Sigmoid colon (tissue), 7 donors: ENCODE results near the gene CCL28. TPM values are rescaled to one million over a fixed set of nuclear protein-coding genes. Genes with fewer than 3 reads are reported as not detected.

Experiments
- DNase-seq: peaks from one replicate; pipeline ENCODE4 v3.0.0-alpha.2; 2019
- H3K27ac ChIP-seq, 4 donors: fragments of 200-600 bp; sonication (generic); one replicate each; pipeline ENCODE4 v1.5.1; 2016 to 2019; ENCODE audit warnings: mild to moderate bottlenecking in 1 of 4
- H3K27me3 ChIP-seq, 3 donors: fragments of 200-600 bp; sonication (generic); one replicate each; pipeline ENCODE4 v1.5.1; 2019; ENCODE audit warnings: mild to moderate bottlenecking in 1 of 3
- H3K36me3 ChIP-seq, 4 donors: fragments of 200-600 bp; sonication (generic); one replicate each; pipeline ENCODE4 v1.5.1; 2016 to 2019
- H3K4me1 ChIP-seq, 4 donors: fragments of 200-600 bp; sonication (generic); one replicate each; pipeline ENCODE4 v1.5.1; 2017 to 2019
- H3K4me3 ChIP-seq, 4 donors: fragments of 200-600 bp; sonication (generic); one replicate each; pipeline ENCODE4 v1.5.1; 2017 to 2019; ENCODE audit warnings: mild to moderate bottlenecking in 2 of 4, moderate library complexity in 1 of 4
- H3K9me3 ChIP-seq, 4 donors: fragments of 200-600 bp in 3 of 4; sonication (generic) in 3 of 4; one replicate each; pipeline versions ENCODE4 v1.5.1 to v1.6.1; 2013 to 2019
- EP300 ChIP-seq, 4 donors: sonication (generic); formaldehyde crosslinking; IDR thresholded peaks; one replicate each; pipeline ENCODE4 v1.6.1; 2017; ENCODE audit warnings: antibody characterized with exemption in 4 of 4
- POLR2A ChIP-seq, 2 donors: fragments of 450-650 bp; IDR thresholded peaks; one replicate each; pipeline ENCODE4 v1.6.1; 2016; ENCODE audit warnings: antibody characterized with exemption in 2 of 2, mild to moderate bottlenecking in 2 of 2, moderate library complexity in 2 of 2
- POLR2AphosphoS5 ChIP-seq, 4 donors: sonication (generic); formaldehyde crosslinking; IDR thresholded peaks; one replicate each; pipeline ENCODE4 v1.6.1; 2017; ENCODE audit warnings: antibody characterized with exemption in 4 of 4
- WGBS, 2 donors: extraction: QIAGEN DNeasy Blood & Tissue Kit; methylation state at CpG; one replicate each; pipeline ENCODE4 v1.1.7; 2013; 5-methylcytosine and 5-hydroxymethylcytosine counted together
- intact Hi-C: fragments of 100-400 bp; cut with DNase I; formaldehyde crosslinking; loops from one replicate; pipeline ENCODE4 v1.15.1; 2023
- polyA plus RNA-seq, 3 donors: library from polyadenylated mRNA; stranded (reverse); fragments of 200-250 nt; gene quantifications; one replicate each; pipeline ENCODE4 v1.2.3, GENCODE V29; 2013
- total RNA-seq, 4 donors: library from RNA; depleted of rRNA; stranded (reverse); fragments of >200 nt; gene quantifications; one replicate each; pipeline ENCODE4 v1.1.0, GENCODE V29; 2016
- TF ChIP-seq, protein P1 (sequence below), 4 experiments: fragments of 450-650 bp in 3 of 4; fragments of 200-600 bp in 1 of 4; IDR thresholded peaks; one replicate each; pipeline ENCODE4 v1.5.1; 2016 to 2019; ENCODE audit warnings: antibody characterized with exemption in 4 of 4, mild to moderate bottlenecking in 3 of 4, moderate library complexity in 2 of 4
- donor health status: healthy with polysubstance abuse.
- donor health status: Bipolar disorder and iron deficiency.
- donor health status: healthy.

Gene CCL28
- total and polyA plus RNA-seq, 7 donors = 0.49 to 68.6 (median 1.7) TPM

GRCh38 chr5:43386960-43387362 is 25.2 kb downstream of the CCL28 start:
- Histone ChIP-seq H3K4me1 (peaks cover 0 to 9% (median 0%) of the 10 kb centered on the region in 4 donors), H3K27me3 (no peaks in the 10 kb centered on the region), H3K27ac (no peak overlapping the region), H3K36me3 (no peaks in the 10 kb centered on the region), H3K9me3 (no peaks in the 10 kb centered on the region), H3K4me3 (no peak overlapping the region)
- 81 to 86% methylated on average over 3 of the region's 3 CpGs for WGBS, 2 donors
- TF ChIP-seq POLR2AphosphoS5 (IDR thresholded peaks at IDR 0.05) (no peak), EP300 (IDR thresholded peaks at IDR 0.05) (no peak), POLR2A (IDR thresholded peaks at IDR 0.05) (no peak)
- TF ChIP-seq, protein P1, sequence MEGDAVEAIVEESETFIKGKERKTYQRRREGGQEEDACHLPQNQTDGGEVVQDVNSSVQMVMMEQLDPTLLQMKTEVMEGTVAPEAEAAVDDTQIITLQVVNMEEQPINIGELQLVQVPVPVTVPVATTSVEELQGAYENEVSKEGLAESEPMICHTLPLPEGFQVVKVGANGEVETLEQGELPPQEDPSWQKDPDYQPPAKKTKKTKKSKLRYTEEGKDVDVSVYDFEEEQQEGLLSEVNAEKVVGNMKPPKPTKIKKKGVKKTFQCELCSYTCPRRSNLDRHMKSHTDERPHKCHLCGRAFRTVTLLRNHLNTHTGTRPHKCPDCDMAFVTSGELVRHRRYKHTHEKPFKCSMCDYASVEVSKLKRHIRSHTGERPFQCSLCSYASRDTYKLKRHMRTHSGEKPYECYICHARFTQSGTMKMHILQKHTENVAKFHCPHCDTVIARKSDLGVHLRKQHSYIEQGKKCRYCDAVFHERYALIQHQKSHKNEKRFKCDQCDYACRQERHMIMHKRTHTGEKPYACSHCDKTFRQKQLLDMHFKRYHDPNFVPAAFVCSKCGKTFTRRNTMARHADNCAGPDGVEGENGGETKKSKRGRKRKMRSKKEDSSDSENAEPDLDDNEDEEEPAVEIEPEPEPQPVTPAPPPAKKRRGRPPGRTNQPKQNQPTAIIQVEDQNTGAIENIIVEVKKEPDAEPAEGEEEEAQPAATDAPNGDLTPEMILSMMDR (IDR thresholded peaks at IDR 0.05) = no peak
- intact Hi-C loops = no loop called here
- DNase-seq = no peak

DNA sequence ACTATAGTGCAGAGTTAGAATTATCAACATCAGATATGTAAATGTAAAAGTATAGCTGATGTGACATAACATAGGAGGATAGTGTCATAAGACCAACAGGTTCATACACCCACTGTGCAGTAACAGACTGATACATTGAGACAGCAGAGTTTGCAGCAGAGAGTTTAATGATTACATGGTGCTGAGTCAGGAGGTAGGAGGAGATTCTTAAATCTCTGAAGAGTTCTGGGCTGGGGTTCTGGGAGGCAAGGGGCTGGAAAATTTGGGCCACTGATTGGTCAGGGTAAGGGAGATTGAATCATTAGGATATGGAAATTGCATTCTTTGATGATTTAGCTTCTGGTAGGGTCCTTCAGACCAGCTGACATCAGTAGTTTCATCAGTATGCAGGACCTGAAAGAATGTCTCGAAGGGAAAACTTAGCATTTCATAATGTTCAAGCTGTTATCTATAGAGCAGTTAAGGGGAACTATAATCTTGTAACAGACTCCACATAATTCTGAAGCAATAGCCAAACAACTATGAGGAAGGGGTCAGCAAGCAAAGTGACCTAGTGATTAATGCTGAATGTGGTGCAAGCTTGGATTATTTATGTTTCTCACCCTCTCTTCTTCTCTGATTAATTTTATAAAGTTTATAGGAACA is 35.6 kb downstream of the CCL28 start:
- Histone ChIP-seq H3K27me3 (no peaks in the 10 kb centered on the region), H3K4me3 (no peak overlapping the region), H3K4me1 (no peaks in the 10 kb centered on the region), H3K9me3 (peaks cover 0 to 1% (median 0%) of the 10 kb centered on the region in 4 donors), H3K36me3 (no peaks in the 10 kb centered on the region), H3K27ac (no peak overlapping the region)
- no peak for TF ChIP-seq EP300 (IDR thresholded peaks at IDR 0.05)
- WGBS, 2 donors = 84 to 90% methylated on average over 1 of the region's 1 CpG
- no peak for DNase-seq
- intact Hi-C loops = no loop called here

- H3K36me3 ChIP-seq = no peaks in the 10 kb centered on the region
- intact Hi-C loops = no loop called here
- no peak overlapping the region for H3K27ac ChIP-seq
- H3K27me3 ChIP-seq = no peaks in the 10 kb centered on the region
- H3K9me3 ChIP-seq = no peaks in the 10 kb centered on the region
- H3K4me3 ChIP-seq = no peak overlapping the region
- no peak for DNase-seq
- no peaks in the 10 kb centered on the region for H3K4me1 ChIP-seq
- TF ChIP-seq EP300 (IDR thresholded peaks at IDR 0.05) (no peak), POLR2AphosphoS5 (IDR thresholded peaks at IDR 0.05) (no peak), POLR2A (IDR thresholded peaks at IDR 0.05) (no peak)
- TF ChIP-seq, protein P1 (IDR thresholded peaks at IDR 0.05) = no peak
Measured at GRCh38 chr5:43371821-43372220, 40.4 kb downstream of the CCL28 start.

- no peak for DNase-seq
- Histone ChIP-seq H3K4me3 (no peak overlapping the region), H3K27me3 (no peaks in the 10 kb centered on the region), H3K4me1 (no peaks in the 10 kb centered on the region), H3K27ac (no peak overlapping the region), H3K36me3 (no peaks in the 10 kb centered on the region), H3K9me3 (no peaks in the 10 kb centered on the region)
- TF ChIP-seq, protein P1 (IDR thresholded peaks at IDR 0.05) = no peak
- TF ChIP-seq POLR2A (IDR thresholded peaks at IDR 0.05) (no peak), EP300 (IDR thresholded peaks at IDR 0.05) (no peak), POLR2AphosphoS5 (IDR thresholded peaks at IDR 0.05) (no peak)
- intact Hi-C loops = no loop called here
- 38 to 78% methylated on average over 1 of the region's 1 CpG for WGBS, 2 donors
Measured at GRCh38 chr5:43370352-43370751, 41.8 kb downstream of the CCL28 start.

DNA sequence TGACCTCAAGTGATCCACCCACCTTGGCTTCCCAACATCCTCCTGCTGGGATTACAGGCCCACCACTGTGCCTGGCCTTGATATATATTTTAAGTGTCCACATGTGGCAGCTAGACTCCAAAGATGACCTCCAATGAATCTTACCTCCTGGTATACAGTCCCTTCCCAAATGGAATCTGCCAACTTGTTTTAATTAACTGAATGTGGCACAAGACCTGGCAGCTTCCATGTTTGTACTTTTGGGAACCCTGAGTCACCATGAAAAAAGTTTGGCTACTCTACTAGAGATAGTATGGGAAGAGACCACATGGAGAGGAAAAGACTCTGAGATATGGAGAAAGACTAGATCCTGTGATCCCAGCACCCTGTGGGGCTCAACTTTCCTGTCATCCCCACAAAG is 42.5 kb downstream of the CCL28 start:
- Histone ChIP-seq H3K36me3 (no peaks in the 10 kb centered on the region), H3K9me3 (no peaks in the 10 kb centered on the region), H3K4me1 (no peaks in the 10 kb centered on the region), H3K4me3 (no peak overlapping the region), H3K27ac (no peak overlapping the region), H3K27me3 (no peaks in the 10 kb centered on the region)
- intact Hi-C loops = no loop called here
- TF ChIP-seq POLR2AphosphoS5 (IDR thresholded peaks at IDR 0.05) = no peak
- no peak for TF ChIP-seq EP300 (IDR thresholded peaks at IDR 0.05)
- no peak for TF ChIP-seq POLR2A (IDR thresholded peaks at IDR 0.05)
- TF ChIP-seq, protein P1 (IDR thresholded peaks at IDR 0.05) = no peak
- DNase-seq = no peak
